HEK293T (cell line): ENCODE measurements around the gene KCNB1.

Experiments used
- CTCF ChIA-PET: fragments of 350-600 bp; formaldehyde crosslinking; extraction: SDS; loops from one replicate; lab custom pipeline; 2021; ENCODE audit warnings: antibody characterized with exemption, inconsistent platforms; lab: Yijun Ruan, JAX
- POLR2A ChIA-PET: fragments of 350-600 bp; formaldehyde crosslinking; extraction: SDS; loops from one replicate; lab custom pipeline; 2020; ENCODE audit warnings: antibody characterized with exemption, inconsistent platforms; lab: Yijun Ruan, JAX
- DNase-seq: peaks from one replicate; pipeline ENCODE4 v3.0.0; 2012; ENCODE audit warnings: mixed read lengths; ENCODE audit errors: extremely low spot score
- ARNT ChIP-seq: fragments of 450-650 bp; IDR thresholded peaks from 2 replicates; pipeline ENCODE4 v1.6.1; 2017; ENCODE audit warnings: mild to moderate bottlenecking
- BHLHE40 ChIP-seq: fragments of 450-650 bp; IDR thresholded peaks from 2 replicates; pipeline ENCODE4 v1.6.1; 2016; ENCODE audit warnings: mild to moderate bottlenecking, moderate library complexity, borderline replicate concordance
- CTBP1 ChIP-seq: fragments of 450-650 bp; IDR thresholded peaks from 2 replicates; pipeline ENCODE4 v1.6.1; 2016; ENCODE audit warnings: borderline replicate concordance
- ELF4 ChIP-seq: fragments of 450-650 bp; IDR thresholded peaks from 2 replicates; pipeline ENCODE4 v1.6.1; 2017; ENCODE audit warnings: antibody characterized with exemption
- FOXA1 ChIP-seq: fragments of 450-650 bp; IDR thresholded peaks from 2 replicates; pipeline ENCODE4 v1.6.1; 2016; ENCODE audit warnings: mild to moderate bottlenecking
- FOXK2 ChIP-seq: fragments of 450-650 bp; IDR thresholded peaks from 2 replicates; pipeline ENCODE4 v1.6.1; 2016; ENCODE audit warnings: mild to moderate bottlenecking
- FOXM1 ChIP-seq: fragments of 450-650 bp; IDR thresholded peaks from 2 replicates; pipeline ENCODE4 v1.6.1; 2017; ENCODE audit warnings: mild to moderate bottlenecking, borderline replicate concordance
- HDGF ChIP-seq: fragments of 450-650 bp; IDR thresholded peaks from 2 replicates; pipeline ENCODE4 v1.6.1; 2017; ENCODE audit warnings: antibody characterized with exemption, borderline replicate concordance
- L3MBTL2 ChIP-seq: fragments of 450-650 bp; conservative IDR thresholded peaks from 2 replicates; pipeline ENCODE4 v1.6.1; 2016; ENCODE audit warnings: mild to moderate bottlenecking
- LEF1 ChIP-seq: fragments of 450-650 bp; IDR thresholded peaks from 2 replicates; pipeline ENCODE4 v1.6.1; 2017; ENCODE audit warnings: mild to moderate bottlenecking, borderline replicate concordance
- NFRKB ChIP-seq: fragments of 450-650 bp; IDR thresholded peaks from 2 replicates; pipeline ENCODE4 v1.6.1; 2016; ENCODE audit warnings: mild to moderate bottlenecking, moderate library complexity
- SP1 ChIP-seq: fragments of 450-650 bp; IDR thresholded peaks from 2 replicates; pipeline ENCODE4 v1.6.1; 2017
- SUZ12 ChIP-seq: fragments of 450-650 bp; IDR thresholded peaks from 2 replicates; pipeline ENCODE4 v1.6.1; 2016; ENCODE audit warnings: mild to moderate bottlenecking
- TARDBP ChIP-seq: fragments of 450-650 bp; IDR thresholded peaks from 2 replicates; pipeline ENCODE4 v1.6.1; 2016
- ZNF384 ChIP-seq: fragments of 450-650 bp; IDR thresholded peaks from 2 replicates; pipeline ENCODE4 v1.6.1; 2016
- TF ChIP-seq, protein P1 (sequence below): fragments of 450-650 bp; IDR thresholded peaks from 2 replicates; pipeline ENCODE4 v1.6.1; 2016

KCNB1 gene

GRCh38 chr20:49343246-49343645 is 139.2 kb downstream of the KCNB1 start:
- ChIA-PET CTCF (interaction anchor here (2.7 kb wide), 1 partner anchor 141 kb away, joined by 10 read pairs; no protein-coding TSS in a partner anchor), POLR2A (no interaction called here)
- DNase-seq: no peak
- TF ChIP-seq L3MBTL2: no peak
- no peak for TF ChIP-seq ELF4
- no peak for TF ChIP-seq FOXK2
- TF ChIP-seq LEF1: no peak
- no peak for TF ChIP-seq ZNF384
- TF ChIP-seq, protein P1, sequence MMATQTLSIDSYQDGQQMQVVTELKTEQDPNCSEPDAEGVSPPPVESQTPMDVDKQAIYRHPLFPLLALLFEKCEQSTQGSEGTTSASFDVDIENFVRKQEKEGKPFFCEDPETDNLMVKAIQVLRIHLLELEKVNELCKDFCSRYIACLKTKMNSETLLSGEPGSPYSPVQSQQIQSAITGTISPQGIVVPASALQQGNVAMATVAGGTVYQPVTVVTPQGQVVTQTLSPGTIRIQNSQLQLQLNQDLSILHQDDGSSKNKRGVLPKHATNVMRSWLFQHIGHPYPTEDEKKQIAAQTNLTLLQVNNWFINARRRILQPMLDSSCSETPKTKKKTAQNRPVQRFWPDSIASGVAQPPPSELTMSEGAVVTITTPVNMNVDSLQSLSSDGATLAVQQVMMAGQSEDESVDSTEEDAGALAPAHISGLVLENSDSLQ: no peak
- no peak for TF ChIP-seq NFRKB
- no peak for TF ChIP-seq FOXM1
- no peak for TF ChIP-seq FOXA1
- no peak for TF ChIP-seq BHLHE40
- TF ChIP-seq ARNT: no peak
- no peak for TF ChIP-seq SP1

- CTCF ChIA-PET: interaction anchor here (1.2 kb wide), 1 partner anchor 144 kb away, joined by 4 read pairs; no protein-coding TSS in a partner anchor
- no peak for DNase-seq
- POLR2A ChIA-PET: no interaction called here
- TF ChIP-seq SP1 (no peak), FOXA1 (no peak), NFRKB (no peak), TARDBP (no peak), ARNT (no peak), ZNF384 (no peak), HDGF (no peak), FOXK2 (no peak), ELF4 (no peak), L3MBTL2 (no peak), LEF1 (no peak), CTBP1 (no peak), BHLHE40 (no peak), SUZ12 (no peak)
- TF ChIP-seq, protein P1: no peak
These were observed 142.1 kb downstream of the KCNB1 start for GRCh38 chr20:49340161-49340966.

GRCh38 chr20:49339123-49339522 is 143.3 kb downstream of the KCNB1 start:
- ChIA-PET POLR2A (no interaction called here), CTCF (interaction anchor here (0.8 kb wide), 1 partner anchor 185 kb away, joined by 3 read pairs; no protein-coding TSS in a partner anchor)
- no peak for DNase-seq
- TF ChIP-seq LEF1: no peak
- TF ChIP-seq HDGF: no peak
- TF ChIP-seq ARNT: no peak
- no peak for TF ChIP-seq FOXA1
- no peak for TF ChIP-seq L3MBTL2
- TF ChIP-seq FOXM1: no peak
- TF ChIP-seq ZNF384: no peak
- no peak for TF ChIP-seq FOXK2
- no peak for TF ChIP-seq TARDBP
- no peak for TF ChIP-seq NFRKB
- no peak for TF ChIP-seq ELF4
- TF ChIP-seq CTBP1: no peak
- no peak for TF ChIP-seq SP1
- no peak for TF ChIP-seq SUZ12
- TF ChIP-seq, protein P1: no peak
- TF ChIP-seq BHLHE40: no peak

DNA sequence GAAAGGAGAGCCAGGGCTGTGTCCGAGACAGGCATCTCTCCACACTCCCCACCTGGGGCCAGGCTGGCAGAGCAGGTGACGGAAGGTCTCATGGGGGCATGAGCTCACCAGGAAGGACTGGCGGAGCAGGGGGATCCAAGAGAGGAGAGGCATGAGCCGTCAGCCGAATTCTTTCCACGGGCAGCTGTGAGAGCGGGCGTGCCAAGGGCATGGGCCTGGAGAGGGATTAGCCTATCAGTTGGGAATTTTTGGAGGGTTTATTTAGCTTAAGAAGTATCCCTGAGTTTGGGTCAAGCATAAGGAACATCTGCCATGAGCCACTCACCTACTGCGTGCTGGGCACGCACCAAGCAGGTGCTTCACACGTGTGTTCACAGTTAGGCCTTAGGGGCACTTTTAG is 144.4 kb downstream of the KCNB1 start:
- ChIA-PET POLR2A (no interaction called here), CTCF (no interaction called here)
- TF ChIP-seq ZNF384 (no peak), TARDBP (no peak), ARNT (no peak), HDGF (no peak), FOXA1 (no peak), SUZ12 (no peak), BHLHE40 (no peak), L3MBTL2 (no peak), NFRKB (no peak), FOXK2 (no peak), CTBP1 (no peak), LEF1 (no peak), SP1 (no peak), ELF4 (no peak), FOXM1 (no peak)
- TF ChIP-seq, protein P1: no peak
- no peak for DNase-seq

- TF ChIP-seq FOXM1: no peak
- no peak for TF ChIP-seq L3MBTL2
- no peak for TF ChIP-seq SP1
- TF ChIP-seq FOXA1: no peak
- TF ChIP-seq NFRKB: no peak
- TF ChIP-seq HDGF: no peak
- TF ChIP-seq ARNT: no peak
- TF ChIP-seq, protein P1: no peak
- no peak for TF ChIP-seq CTBP1
- no peak for TF ChIP-seq BHLHE40
- no peak for DNase-seq
- ChIA-PET CTCF (interaction anchor here (1.9 kb wide), 1 partner anchor 172 kb away, joined by 8 read pairs; no protein-coding TSS in a partner anchor), POLR2A (no interaction called here)
These were observed 145.1 kb downstream of the KCNB1 start for GRCh38 chr20:49337357-49337756.
